ENCODE results near the gene TFF3. TPM values are rescaled to one million over a fixed set of nuclear protein-coding genes. Genes with fewer than 3 reads are reported as not detected.

Gene TFF3
- total and polyA plus RNA-seq, 7 donors = 14.3 to 7,065 (median 45.1) TPM

DNA sequence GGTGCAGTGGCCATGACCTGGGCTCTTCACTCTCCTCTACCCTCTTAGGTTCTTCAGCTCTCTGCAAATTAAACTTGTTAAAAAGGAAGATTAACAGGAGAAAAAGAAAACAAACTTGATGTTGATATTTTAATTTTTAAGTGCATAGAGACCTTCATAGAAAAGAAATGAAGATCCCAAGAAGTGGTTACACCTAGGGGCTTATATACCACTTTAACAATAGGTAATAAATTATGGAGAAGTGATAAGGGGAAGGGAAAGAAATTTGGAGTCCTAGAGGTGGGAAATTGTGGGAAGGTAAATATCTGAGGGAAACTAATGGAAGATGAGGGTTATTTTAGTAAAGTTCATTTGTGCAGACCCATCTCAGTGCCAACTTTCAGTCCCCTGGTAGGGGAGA, 16.5 kb upstream of the TFF3 start:
- H3K4me1 ChIP-seq = no peaks in the 10 kb centered on the region
- H3K9me3 ChIP-seq = no peaks in the 10 kb centered on the region
- H3K27ac ChIP-seq = no peak overlapping the region
- no peaks in the 10 kb centered on the region for H3K36me3 ChIP-seq
- H3K4me3 ChIP-seq = no peak overlapping the region
- peaks cover 0 to 41% (median 6%) of the 10 kb centered on the region in 3 donors for H3K27me3 ChIP-seq
- no peak for DNase-seq
- no peak for TF ChIP-seq EP300 (IDR thresholded peaks at IDR 0.05)
- TF ChIP-seq, protein P1, sequence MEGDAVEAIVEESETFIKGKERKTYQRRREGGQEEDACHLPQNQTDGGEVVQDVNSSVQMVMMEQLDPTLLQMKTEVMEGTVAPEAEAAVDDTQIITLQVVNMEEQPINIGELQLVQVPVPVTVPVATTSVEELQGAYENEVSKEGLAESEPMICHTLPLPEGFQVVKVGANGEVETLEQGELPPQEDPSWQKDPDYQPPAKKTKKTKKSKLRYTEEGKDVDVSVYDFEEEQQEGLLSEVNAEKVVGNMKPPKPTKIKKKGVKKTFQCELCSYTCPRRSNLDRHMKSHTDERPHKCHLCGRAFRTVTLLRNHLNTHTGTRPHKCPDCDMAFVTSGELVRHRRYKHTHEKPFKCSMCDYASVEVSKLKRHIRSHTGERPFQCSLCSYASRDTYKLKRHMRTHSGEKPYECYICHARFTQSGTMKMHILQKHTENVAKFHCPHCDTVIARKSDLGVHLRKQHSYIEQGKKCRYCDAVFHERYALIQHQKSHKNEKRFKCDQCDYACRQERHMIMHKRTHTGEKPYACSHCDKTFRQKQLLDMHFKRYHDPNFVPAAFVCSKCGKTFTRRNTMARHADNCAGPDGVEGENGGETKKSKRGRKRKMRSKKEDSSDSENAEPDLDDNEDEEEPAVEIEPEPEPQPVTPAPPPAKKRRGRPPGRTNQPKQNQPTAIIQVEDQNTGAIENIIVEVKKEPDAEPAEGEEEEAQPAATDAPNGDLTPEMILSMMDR (IDR thresholded peaks at IDR 0.05) = no peak
- intact Hi-C loops (cut with DNase I) = no loop called here

GRCh38 chr21:42330380-42331371, 15.5 kb upstream of the TFF3 start:
- Histone ChIP-seq H3K27ac (no peak overlapping the region), H3K9me3 (no peaks in the 10 kb centered on the region), H3K27me3 (peaks cover 0 to 32% (median 6%) of the 10 kb centered on the region in 3 donors), H3K36me3 (no peaks in the 10 kb centered on the region), H3K4me1 (no peaks in the 10 kb centered on the region), H3K4me3 (no peak overlapping the region)
- no peak for TF ChIP-seq POLR2AphosphoS5 (IDR thresholded peaks at IDR 0.05)
- no peak for TF ChIP-seq EP300 (IDR thresholded peaks at IDR 0.05)
- no peak for TF ChIP-seq POLR2A (IDR thresholded peaks at IDR 0.05)
- TF ChIP-seq, protein P1 (IDR thresholded peaks at IDR 0.05) = no peak
- whole genome bisulfite sequencing, 2 donors = 33 to 70% methylated on average over 4 of the region's 4 CpGs
- intact Hi-C loops (cut with DNase I) = no loop called here
- DNase-seq = no peak

DNA sequence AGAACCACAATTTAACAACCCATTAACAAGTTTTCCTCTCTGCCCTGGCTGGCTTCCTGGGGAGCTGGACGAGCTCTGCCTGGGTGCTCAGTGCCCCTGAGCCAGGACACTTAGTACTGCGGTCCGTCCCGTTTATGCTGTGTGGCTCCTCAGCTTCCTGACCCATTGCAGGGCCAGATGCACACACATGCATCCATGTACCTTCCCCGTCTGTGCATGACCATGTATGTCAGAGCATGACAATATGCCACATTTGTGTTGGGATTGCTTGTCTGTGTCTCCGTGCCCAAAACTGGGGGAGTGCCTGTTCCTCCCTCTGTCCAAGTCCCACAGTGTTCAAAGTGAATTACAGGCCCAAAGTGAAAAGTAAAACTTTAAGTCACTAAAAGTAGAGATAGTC, 9.7 kb upstream of the TFF3 start:
- Histone ChIP-seq H3K4me1 (no peaks in the 10 kb centered on the region), H3K4me3 (no peak overlapping the region), H3K27me3 (peaks cover 0 to 5% (median 3%) of the 10 kb centered on the region in 3 donors), H3K27ac (no peak overlapping the region), H3K9me3 (no peaks in the 10 kb centered on the region), H3K36me3 (no peaks in the 10 kb centered on the region)
- 84 to 89% methylated on average over 6 of the region's 6 CpGs for WGBS, 2 donors
- intact Hi-C loops (cut with DNase I) = no loop called here
- no peak for TF ChIP-seq POLR2AphosphoS5 (IDR thresholded peaks at IDR 0.05)
- TF ChIP-seq EP300 (IDR thresholded peaks at IDR 0.05) = no peak
- TF ChIP-seq, protein P1 (IDR thresholded peaks at IDR 0.05) = no peak
- no peak for TF ChIP-seq POLR2A (IDR thresholded peaks at IDR 0.05)
- peak; percentile 20 for DNase-seq

DNA sequence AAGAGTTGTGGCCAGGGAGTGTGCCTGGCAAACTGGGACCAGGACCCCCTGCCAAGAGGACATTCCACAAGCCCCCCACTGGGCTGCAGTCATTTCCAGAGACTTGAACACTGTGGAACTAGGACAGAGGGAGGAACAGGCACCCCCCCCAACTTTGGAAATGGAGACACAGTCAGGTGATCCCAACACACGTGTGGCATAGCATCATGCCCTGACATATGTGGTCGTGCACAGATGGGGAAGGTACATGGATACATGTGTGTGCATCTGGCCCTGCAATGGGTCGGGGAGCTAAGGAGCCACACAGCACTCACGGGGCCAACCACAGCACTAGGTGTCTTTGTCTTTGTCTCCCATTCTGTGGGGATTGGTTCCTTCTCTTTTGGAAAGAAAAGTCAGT, 6.6 kb upstream of the TFF3 start:
- 91 to 93% methylated on average over 4 of the region's 4 CpGs for WGBS, 2 donors
- DNase-seq = peak; percentile 35
- TF ChIP-seq POLR2A (IDR thresholded peaks at IDR 0.05) (no peak), POLR2AphosphoS5 (IDR thresholded peaks at IDR 0.05) (no peak), EP300 (IDR thresholded peaks at IDR 0.05) (no peak)
- TF ChIP-seq, protein P1 (IDR thresholded peaks at IDR 0.05) = no peak
- intact Hi-C loops (cut with DNase I) = no loop called here
- Histone ChIP-seq H3K9me3 (no peaks in the 10 kb centered on the region), H3K27ac (no peak overlapping the region), H3K36me3 (no peaks in the 10 kb centered on the region), H3K4me1 (no peaks in the 10 kb centered on the region), H3K4me3 (no peak overlapping the region), H3K27me3 (peaks cover 3 to 22% (median 4%) of the 10 kb centered on the region in 3 donors)
